Heart left ventricle (tissue), 16 donors: Measurements from ENCODE around the gene AAGAB. TPM values are rescaled to one million over a fixed set of nuclear protein-coding genes. Genes with fewer than 3 reads are reported as not detected.
A peak's percentile ranks its signal among the peaks of the same experiment; 100 is the strongest.

Source experiments
- ATAC-seq, 4 donors: fragments of 200-7000 bp; cut with Tn5 transposase; one replicate each; pipeline ENCODE4 v1.9.1; 2020 to 2022; ENCODE audit warnings: moderate library complexity in 4 of 4, mild to moderate bottlenecking in 3 of 4, moderate number of reproducible peaks in 1 of 4
- DNase-seq, 5 donors: peaks; one replicate each; pipeline ENCODE4 v3.0.0-alpha.2; 2020
- H3K27ac ChIP-seq, 12 donors: fragments of 200-600 bp; sonication (generic) in 4 of 12; one replicate each; pipeline versions ENCODE4 v1.5.0 to v1.8.0; 2016 to 2022; ENCODE audit warnings: mild to moderate bottlenecking in 2 of 12
- H3K27me3 ChIP-seq, 9 donors: fragments of 200-600 bp; sonication (generic) in 2 of 9; one replicate each; pipeline versions ENCODE4 v1.5.1 to v1.8.0; 2016 to 2022; ENCODE audit warnings: mild to moderate bottlenecking in 3 of 9
- H3K36me3 ChIP-seq, 9 donors: fragments of 200-600 bp; sonication (generic) in 2 of 9; one replicate each; pipeline versions ENCODE4 v1.5.0 to v1.8.0; 2018 to 2022; ENCODE audit warnings: mild to moderate bottlenecking in 2 of 9
- H3K4me1 ChIP-seq, 12 donors: fragments of 200-600 bp; sonication (generic) in 4 of 12; one replicate each; pipeline versions ENCODE4 v1.5.0 to v1.8.0; 2016 to 2022; ENCODE audit warnings: mild to moderate bottlenecking in 3 of 12
- H3K4me3 ChIP-seq, 12 donors: fragments of 200-600 bp; sonication (generic) in 4 of 12; one replicate each; pipeline versions ENCODE4 v1.5.0 to v1.8.0; 2017 to 2022; ENCODE audit warnings: mild to moderate bottlenecking in 9 of 12, moderate library complexity in 4 of 12
- H3K9me3 ChIP-seq, 12 donors: fragments of 200-600 bp; sonication (generic) in 4 of 12; one replicate each; pipeline versions ENCODE4 v1.5.0 to v1.8.0; 2016 to 2022; ENCODE audit warnings: mild to moderate bottlenecking in 1 of 12
- POLR2A ChIP-seq, 2 donors: fragments of 450-650 bp; IDR thresholded peaks; one replicate each; pipeline ENCODE4 v1.6.1; 2017; ENCODE audit warnings: antibody characterized with exemption in 2 of 2, mild to moderate bottlenecking in 2 of 2, moderate library complexity in 2 of 2
- WGBS, 4 donors: extraction: QIAGEN DNeasy Blood & Tissue Kit in 2 of 4; methylation state at CpG; one replicate each; pipeline versions ENCODE4 v1.1.5 to v1.1.7; 2013 to 2018; 5-methylcytosine and 5-hydroxymethylcytosine counted together
- intact Hi-C, 10 donors: fragments of 100-400 bp; cut with DNase I; formaldehyde crosslinking; loops; one replicate each; pipeline versions ENCODE4 v1.11.1 to v1.14.2; 2022
- polyA plus RNA-seq, 2 donors: library from polyadenylated mRNA; stranded (reverse); fragments of 200-250 nt; gene quantifications; one replicate each; pipeline ENCODE4 v1.2.3, GENCODE V29; 2013
- total RNA-seq, 9 donors: library from RNA; depleted of rRNA in 2 of 9; stranded (reverse); fragments of >200 nt in 2 of 9; fragmentation: NEBNext Ultra II Directional in 3 of 9; extraction: Animal tissue kit (Norgen Biotek cat#: 25700) in 3 of 9; gene quantifications; one replicate each; pipeline versions ENCODE4 v1.1.0 to v1.2.4, GENCODE V29; 2016 to 2023
- TF ChIP-seq, protein P1 (sequence below), 12 donors: fragments of 200-600 bp; sonication (generic) in 4 of 12; IDR thresholded peaks; one replicate each; pipeline versions ENCODE4 v1.5.0 to v1.8.0; 2018 to 2022; ENCODE audit warnings: antibody characterized with exemption in 12 of 12, mild to moderate bottlenecking in 5 of 12
- donor health status: ischemic (EF 13 %, LVEDD 7.1; RV severe dilation, severe dysfunction).
- donor health status: healthy with polysubstance abuse.
- donor health status: DM: no; HTN: yes; CAD: no.
- donor health status: DM: no; HTN: no; CAD: no.
- donor health status: ischemic (EF 25% LVEDD 6.9; RV normal size, moderate dysfunction).
- donor health status: ischemic (EF 25% LVEDD 5.7; RV mildly dilated, moderate dysfunction).
- donor health status: healthy.
- donor health status: DM: yes; HTN: yes; CAD: no.
- donor health status: ischemic (EF 35%, LVEDD 5.7; RV mildly dilated, moderate dysfunction).
- donor health status: nonischemic (EF 11% LVEDD 7.7; RV severe dilation, severe dysfunction).
- donor health status: DM: yes; HTN: yes; CAD: no.
- donor health status: PGD.
- donor health status: ischemic (EF 29% LVEDD 5.4; RV normal size, mild dysfunction).
- donor health status: nonischemic (EF 23%, LVEDD 6.1; RV moderate dilation, normal function).

Gene AAGAB
- total and polyA plus RNA-seq, 11 donors: 5.4 to 43.4 (median 28.0) TPM

DNA sequence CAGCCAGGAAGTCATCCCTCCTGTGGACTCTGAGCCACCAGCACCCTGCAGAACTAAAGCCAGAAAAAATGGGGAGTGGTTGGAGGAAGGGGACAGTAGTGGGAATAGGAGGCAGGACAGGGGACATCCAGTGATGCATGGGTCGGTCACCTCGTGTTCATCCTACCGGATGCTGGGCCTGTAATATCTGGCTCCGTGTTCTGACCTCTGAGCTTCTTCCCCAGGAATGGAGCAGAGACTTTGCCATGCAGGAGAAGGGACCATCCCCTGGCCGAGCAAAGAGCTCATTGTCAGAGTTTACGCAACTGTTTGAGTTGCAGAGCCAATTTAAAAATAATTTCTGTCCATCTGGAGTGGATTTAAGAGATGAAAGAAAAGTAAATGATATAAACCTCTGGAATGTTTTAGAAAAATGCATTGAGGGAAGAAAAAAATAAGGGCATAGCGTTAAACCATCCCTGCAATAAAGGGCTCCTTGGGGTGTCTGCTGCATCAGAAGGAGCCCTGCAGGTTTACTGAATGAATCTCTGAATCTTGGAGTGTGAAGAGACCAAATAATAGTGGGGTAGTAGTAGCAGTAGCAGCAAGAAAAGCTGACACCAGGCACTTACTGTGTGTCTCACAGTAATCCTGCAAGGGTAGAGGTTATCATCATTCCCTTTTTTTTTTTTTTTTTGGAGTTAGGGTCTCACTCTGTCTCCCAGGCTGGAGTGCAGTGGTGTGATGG, 70.9 kb downstream of the AAGAB start:
- 78 to 95% (median 85%) methylated on average over 7 of the region's 7 CpGs for WGBS, 4 donors
- Histone ChIP-seq H3K36me3 (peaks cover 0 to 77% (median 28%) of the 10 kb centered on the region in 9 donors), H3K4me3 (no peak overlapping the region), H3K27me3 (no peaks in the 10 kb centered on the region), H3K9me3 (no peaks in the 10 kb centered on the region), H3K27ac (peak overlapping the region in 1 of 12 donors; percentile 11), H3K4me1 (peaks cover 7 to 51% (median 38%) of the 10 kb centered on the region in 12 donors)
- peak in 1 of 5 donors; percentile 16 for DNase-seq
- no peak for ATAC-seq
- intact Hi-C loops: loop anchor here in 1 of 10 donors (10.0 kb wide), 1 partner anchor 59 kb away; no protein-coding TSS in a partner anchor
- TF ChIP-seq POLR2A (IDR thresholded peaks at IDR 0.05): no peak
- TF ChIP-seq, protein P1, sequence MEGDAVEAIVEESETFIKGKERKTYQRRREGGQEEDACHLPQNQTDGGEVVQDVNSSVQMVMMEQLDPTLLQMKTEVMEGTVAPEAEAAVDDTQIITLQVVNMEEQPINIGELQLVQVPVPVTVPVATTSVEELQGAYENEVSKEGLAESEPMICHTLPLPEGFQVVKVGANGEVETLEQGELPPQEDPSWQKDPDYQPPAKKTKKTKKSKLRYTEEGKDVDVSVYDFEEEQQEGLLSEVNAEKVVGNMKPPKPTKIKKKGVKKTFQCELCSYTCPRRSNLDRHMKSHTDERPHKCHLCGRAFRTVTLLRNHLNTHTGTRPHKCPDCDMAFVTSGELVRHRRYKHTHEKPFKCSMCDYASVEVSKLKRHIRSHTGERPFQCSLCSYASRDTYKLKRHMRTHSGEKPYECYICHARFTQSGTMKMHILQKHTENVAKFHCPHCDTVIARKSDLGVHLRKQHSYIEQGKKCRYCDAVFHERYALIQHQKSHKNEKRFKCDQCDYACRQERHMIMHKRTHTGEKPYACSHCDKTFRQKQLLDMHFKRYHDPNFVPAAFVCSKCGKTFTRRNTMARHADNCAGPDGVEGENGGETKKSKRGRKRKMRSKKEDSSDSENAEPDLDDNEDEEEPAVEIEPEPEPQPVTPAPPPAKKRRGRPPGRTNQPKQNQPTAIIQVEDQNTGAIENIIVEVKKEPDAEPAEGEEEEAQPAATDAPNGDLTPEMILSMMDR (IDR thresholded peaks at IDR 0.05): no peak

DNA sequence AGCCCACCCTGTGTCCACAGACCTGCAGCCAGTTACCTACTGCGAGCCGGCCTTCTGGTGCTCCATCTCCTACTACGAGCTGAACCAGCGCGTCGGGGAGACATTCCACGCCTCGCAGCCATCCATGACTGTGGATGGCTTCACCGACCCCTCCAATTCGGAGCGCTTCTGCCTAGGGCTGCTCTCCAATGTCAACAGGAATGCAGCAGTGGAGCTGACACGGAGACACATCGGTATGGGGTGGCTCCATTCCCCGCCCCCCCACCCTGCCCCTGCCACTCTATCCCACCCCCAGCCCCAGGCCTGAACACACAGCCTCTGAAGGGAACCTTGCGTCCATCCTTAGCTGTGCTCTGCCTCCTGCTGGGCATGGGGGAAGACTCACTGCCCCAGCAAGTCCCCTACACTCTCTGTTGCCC, 73.2 kb downstream of the AAGAB start:
- 95 to 98% (median 96%) methylated on average over 9 to 15 of the region's 15 CpGs for WGBS, 4 donors
- Histone ChIP-seq H3K9me3 (no peaks in the 10 kb centered on the region), H3K4me3 (no peak overlapping the region), H3K27ac (no peak overlapping the region), H3K4me1 (peaks cover 7 to 44% (median 33%) of the 10 kb centered on the region in 12 donors), H3K36me3 (peaks cover 0 to 70% (median 22%) of the 10 kb centered on the region in 9 donors), H3K27me3 (no peaks in the 10 kb centered on the region)
- no peak for ATAC-seq
- peak in 1 of 5 donors; percentile 15 for DNase-seq
- no peak for TF ChIP-seq POLR2A (IDR thresholded peaks at IDR 0.05)
- TF ChIP-seq, protein P1 (IDR thresholded peaks at IDR 0.05): peak in 1 of 12 donors; percentile 14
- intact Hi-C loops: loop anchor here in 1 of 10 donors (10.0 kb wide), 1 partner anchor 56 kb away; no protein-coding TSS in a partner anchor

DNA sequence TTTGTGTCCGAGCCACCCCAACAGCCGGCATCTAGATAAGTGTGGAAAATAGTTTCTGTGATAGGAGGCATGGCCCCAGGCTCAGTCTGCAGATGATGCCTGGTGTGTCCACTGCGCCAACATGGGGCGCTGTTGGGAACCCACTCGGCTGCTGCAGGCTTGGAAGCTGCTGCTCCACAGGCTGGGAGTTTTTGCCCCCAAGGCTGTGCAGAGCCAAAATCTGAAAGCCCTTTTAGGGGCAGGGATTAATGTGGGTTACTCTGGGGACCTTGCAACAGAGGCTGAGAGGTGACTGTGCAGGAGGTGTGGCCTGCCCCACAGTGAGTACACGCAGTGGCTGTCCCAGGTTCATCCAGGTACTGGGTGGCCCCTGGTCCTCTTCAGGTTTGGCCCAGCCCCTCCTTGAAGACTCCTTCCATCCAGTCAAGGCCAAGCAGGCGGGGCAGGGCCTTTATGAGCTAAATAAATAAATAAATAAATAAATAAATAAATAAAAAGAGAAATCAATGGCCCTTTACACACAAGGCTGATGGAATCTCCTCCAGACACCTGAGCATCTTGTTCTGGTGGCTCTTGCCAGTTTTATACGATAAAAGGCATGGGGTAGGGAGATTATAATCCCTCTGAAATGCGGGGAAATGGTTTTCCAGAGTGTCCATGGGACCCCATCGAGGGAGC, 73.8 kb downstream of the AAGAB start:
- WGBS, 4 donors: 91 to 99% (median 96%) methylated on average over 10 of the region's 10 CpGs
- H3K27ac ChIP-seq: no peak overlapping the region
- no peak for ATAC-seq

More for the DNA sequence above, 73.8 kb downstream of the AAGAB start:
- Histone ChIP-seq H3K4me1 (peaks cover 9 to 44% (median 28%) of the 10 kb centered on the region in 12 donors), H3K27me3 (no peaks in the 10 kb centered on the region), H3K9me3 (no peaks in the 10 kb centered on the region), H3K36me3 (peaks cover 0 to 71% (median 22%) of the 10 kb centered on the region in 9 donors), H3K4me3 (no peak overlapping the region)
- intact Hi-C loops: loop anchor here in 1 of 10 donors (10.0 kb wide), 1 partner anchor 56 kb away; no protein-coding TSS in a partner anchor
- no peak for DNase-seq
- TF ChIP-seq POLR2A (IDR thresholded peaks at IDR 0.05): no peak
- TF ChIP-seq, protein P1 (IDR thresholded peaks at IDR 0.05): no peak
